CD4-positive, alpha-beta T cell treated with Interleukin-1 beta for 1 hour (primary cell): ENCODE data around the gene PCNP.
"Not testable (repeated sequence)": the region's sequence is repeated elsewhere in the genome, so short reads cannot be mapped to it uniquely, and the experiment has no call there.

Source experiments
- DNase-seq, 2 donors: peaks; one replicate each; pipeline ENCODE4 v3.0.0-alpha.2; 2020 to 2022

The PCNP gene

GRCh38 chr3:101634591-101635196 is 60.7 kb downstream of the PCNP start:
- DNase-seq: no peak

- DNase-seq: no peak
Measured at GRCh38 chr3:101635345-101635744, 61.4 kb downstream of the PCNP start.

- peak; percentile 58 to 69 for DNase-seq
Measured at GRCh38 chr3:101635954-101636798, 62.2 kb downstream of the PCNP start.

GRCh38 chr3:101637451-101637850 is 63.5 kb downstream of the PCNP start:
- DNase-seq: no peak

GRCh38 chr3:101638261-101638745 is 64.3 kb downstream of the PCNP start:
- no peak for DNase-seq

- DNase-seq: no peak
Measured at GRCh38 chr3:101639280-101639963, 65.4 kb downstream of the PCNP start.

- DNase-seq: no peak
Measured at GRCh38 chr3:101640256-101640655, 66.3 kb downstream of the PCNP start.

- DNase-seq: not testable (repeated sequence)
Measured at GRCh38 chr3:101641397-101642115, 67.6 kb downstream of the PCNP start.

GRCh38 chr3:101642441-101642840 is 68.5 kb downstream of the PCNP start:
- DNase-seq: no peak

GRCh38 chr3:101643009-101643844 is 69.2 kb downstream of the PCNP start:
- no peak for DNase-seq
